HepG2 (cell line): ENCODE results near the gene ARHGEF10L. TPM values are rescaled to one million over a fixed set of nuclear protein-coding genes. Genes with fewer than 3 reads are reported as not detected.
A peak's percentile ranks its signal among the peaks of the same experiment; 100 is the strongest.

Experiments used
- ATF6 ChIP-seq: sonication (generic); formaldehyde crosslinking; conservative IDR thresholded peaks from 2 replicates; pipeline ENCODE4 v1.4.0; 2020; ENCODE audit warnings: missing genetic modification reagents
- GFI1 ChIP-seq: sonication (generic); formaldehyde crosslinking; IDR thresholded peaks from 2 replicates; pipeline ENCODE4 v1.5.0; 2020; ENCODE audit warnings: missing genetic modification reagents, mild to moderate bottlenecking, borderline replicate concordance
- HIVEP1 ChIP-seq: sonication (generic); formaldehyde crosslinking; IDR thresholded peaks from 2 replicates; pipeline ENCODE4 v1.4.0; 2020; ENCODE audit warnings: mild to moderate bottlenecking, missing genetic modification reagents
- KLF16 ChIP-seq, 2 experiments: sonication (generic) in 1 of 2; formaldehyde crosslinking in 1 of 2; IDR thresholded peaks; 2 replicates each; pipeline versions ENCODE4 v1.6.1 to v1.8.0; 2016 to 2023; ENCODE audit warnings: missing genetic modification reagents in 2 of 2, missing compliant biosample characterization in 1 of 2
- NFYC ChIP-seq: IDR thresholded peaks from 2 replicates; pipeline ENCODE4 v1.6.1; 2016; ENCODE audit warnings: missing genetic modification reagents, missing compliant biosample characterization
- ZHX2 ChIP-seq, 2 experiments: sonication (generic) in 1 of 2; formaldehyde crosslinking in 1 of 2; IDR thresholded peaks; 2 replicates each; pipeline versions ENCODE4 v1.6.1 to v1.9.0; 2014 to 2022; ENCODE audit warnings: antibody characterized with exemption in 1 of 2, borderline replicate concordance in 1 of 2, inconsistent platforms in 1 of 2, low read depth in 1 of 2, missing genetic modification reagents in 1 of 2
- ZNF318 ChIP-seq: sonication (generic); formaldehyde crosslinking; IDR thresholded peaks from 2 replicates; pipeline ENCODE4 v1.4.0; 2020; ENCODE audit warnings: mild to moderate bottlenecking, missing genetic modification reagents
- ZNF605 ChIP-seq: sonication (generic); formaldehyde crosslinking; IDR thresholded peaks from 2 replicates; pipeline ENCODE4 v1.8.0; 2022; ENCODE audit warnings: mild to moderate bottlenecking, missing genetic modification reagents
- ZNF720 ChIP-seq: sonication (generic); formaldehyde crosslinking; IDR thresholded peaks from 2 replicates; pipeline ENCODE4 v1.4.0; 2020; ENCODE audit warnings: missing genetic modification reagents
- ZNF788 ChIP-seq: sonication (generic); formaldehyde crosslinking; IDR thresholded peaks from 2 replicates; pipeline ENCODE4 v1.5.0; 2020; ENCODE audit warnings: mild to moderate bottlenecking, missing genetic modification reagents, borderline replicate concordance
- polyA plus RNA-seq, 8 experiments: library from polyadenylated mRNA; depleted of rRNA in 3 of 8; stranded (reverse) in 7 of 8; unstranded in 1 of 8; fragments of >200 nt; fragmentation: Illumina TruSeq in 4 of 8; extraction: Trizol in 4 of 8; gene quantifications; 2 replicates each; pipeline versions ENCODE4 v1.2.1 to v1.2.3, GENCODE V29; 2011 to 2016; ENCODE audit warnings: low read depth in 4 of 8, missing spikeins in 1 of 8, mixed read lengths in 1 of 8; ENCODE audit not compliant: insufficient read depth in 1 of 8
- total RNA-seq, 5 experiments: library from RNA; depleted of rRNA; stranded (reverse); fragments of >200 nt; fragmentation: Illumina TruSeq; extraction: Trizol; gene quantifications; 2 replicates each; pipeline ENCODE4 v1.2.3, GENCODE V29; 2016; ENCODE audit warnings: low read depth in 1 of 5

ARHGEF10L gene
- total and polyA plus RNA-seq, 2 of the 13 experiments (the other 11 are each of a cell fraction or from before 2014, with no cell fraction given): 46.5 to 78.3 TPM

GRCh38 chr1:17564458-17565393 lies 25.2 kb downstream of the ARHGEF10L start (continued):
- TF ChIP-seq ZNF788 (CRISPR knock-in tag) (peak; percentile 15; the same call in 1 of the 2 replicates), HIVEP1 (CRISPR knock-in tag) (no peak), KLF16 (CRISPR knock-in tag; IDR thresholded peaks at IDR 0.05) (no peak), ATF6 (CRISPR knock-in tag) (no peak), ZNF605 (CRISPR knock-in tag) (peak; percentile 82; the same call in 1 of the 2 replicates), ZNF720 (CRISPR knock-in tag) (no peak), GFI1 (CRISPR knock-in tag) (peak; percentile 58; the same call in 1 of the 2 replicates), NFYC (CRISPR knock-in tag) (no peak), ZHX2 (IDR thresholded peaks at IDR 0.05; ENCODE audit: low read depth) (no peak), ZHX2 (CRISPR knock-in tag; IDR thresholded peaks at IDR 0.05; ENCODE audit: borderline replicate concordance) (no peak), ZNF318 (CRISPR knock-in tag) (no peak)
